ENCODE data around the gene SGCA. TPM values are rescaled to one million over a fixed set of nuclear protein-coding genes. Genes with fewer than 3 reads are reported as not detected.

The SGCA gene
- total RNA-seq, 1 experiment from 2014 or later = 0.24 TPM

GRCh38 chr17:50177476-50177875 lies 11.7 kb downstream of the SGCA start:
- Histone ChIP-seq H3K27me3 (ENCODE audit: insufficient read depth, low read length) (no peaks in the 10 kb centered on the region), H3K9ac (ENCODE audit: extremely low read depth, insufficient read length, low read length) (no peak overlapping the region), H4K8ac (replicated peaks; ENCODE audit: insufficient read length, low read depth, low read length) (no peak overlapping the region), H3K79me1 (ENCODE audit: insufficient read depth, low read depth, low read length, poor library complexity, severe bottlenecking) (no peaks in the 10 kb centered on the region), H4K5ac (ENCODE audit: insufficient read length, low read depth, low read length) (no peak overlapping the region), H4K91ac (ENCODE audit: insufficient read length, low read depth, low read length) (no peak overlapping the region), H3K9me3 (ENCODE audit: control insufficient read depth, low read depth, low read length) (no peaks in the 10 kb centered on the region), H2BK15ac (ENCODE audit: low read depth, low read length) (no peak overlapping the region), H2AFZ (ENCODE audit: low read length) (no peak overlapping the region), H3K27ac (ENCODE audit: insufficient read length, low read depth, low read length) (no peak overlapping the region), H2BK5ac (ENCODE audit: insufficient read length, low read length) (no peak overlapping the region), H3K56ac (ENCODE audit: insufficient read length, low read depth, low read length) (no peak overlapping the region), H3K23ac (ENCODE audit: insufficient read length, low read depth, low read length) (no peak overlapping the region), H2BK12ac (ENCODE audit: insufficient read length, low read depth, low read length) (no peak overlapping the region), H3K23me2 (ENCODE audit: insufficient read length, low read depth, low read length, poor library complexity, severe bottlenecking) (peaks cover 4% of the 10 kb centered on the region), H3T11ph (ENCODE audit: low read length) (no peak overlapping the region), H2BK20ac (ENCODE audit: low read depth, low read length, poor library complexity, severe bottlenecking) (no peak overlapping the region), H3K4me1 (ENCODE audit: insufficient read depth, low read length) (peaks cover 2% of the 10 kb centered on the region; the same call in 1 of the 2 replicates), H2AK5ac (ENCODE audit: insufficient read length, low read length) (no peak overlapping the region), H3K18ac (ENCODE audit: insufficient read length, low read depth, low read length) (no peak overlapping the region), H4K20me1 (ENCODE audit: control insufficient read depth, insufficient read depth, insufficient read length) (no peaks in the 10 kb centered on the region), H2BK120ac (ENCODE audit: low read depth, low read length, poor library complexity, severe bottlenecking) (no peak overlapping the region), H3K14ac (ENCODE audit: insufficient read depth, low read length) (no peak overlapping the region), H3K4me2 (ENCODE audit: insufficient read depth, insufficient read length, low read length) (no peak overlapping the region), H3K4ac (ENCODE audit: low read depth, low read length) (no peak overlapping the region), H3K79me2 (ENCODE audit: insufficient read depth, low read length) (no peaks in the 10 kb centered on the region)
- no CpG with 5 or more reads among the region's 10 CpGs for WGBS (ENCODE audit: extremely low coverage, insufficient read length, low lambda C conversion rate)
- Mint-ChIP-seq H3K4me3 (no peak overlapping the region), H3K27me3 (ENCODE audit: low read depth) (peaks cover 3% of the 10 kb centered on the region), H3K4me1 (peaks cover 33 to 43% of the 10 kb centered on the region in 2 experiments), H3K9me3 (no peaks in the 10 kb centered on the region; a peak in 1 of 5 replicates), H3K27ac (no peak overlapping the region), H3K36me3 (ENCODE audit: insufficient read depth in 1 of 3, low read depth in 3 of 3) (no peaks in the 10 kb centered on the region)
- DNase-seq = no peak
- no peak for TF ChIP-seq CTCF (conservative IDR thresholded peaks at IDR 0.05)

Data from H9 (cell line).